Activated T-helper 1 cell treated with anti-CD3 and anti-CD28 coated beads, Interleukin-12 subunit alpha, Interleukin-12 subunit beta, Interleukin-2, Interleukin-4 antibody, amounts not matched to agents 30 ng/mL and 10 ng/mL and 1 ng/mL, durations not matched to agents 14 hours and 24 hours and 36 hours (primary cell): ENCODE measurements around the gene NOS2. TPM values are rescaled to one million over a fixed set of nuclear protein-coding genes. Genes with fewer than 3 reads are reported as not detected.
"Not testable (repeated sequence)": the region's sequence is repeated elsewhere in the genome, so short reads cannot be mapped to it uniquely, and the experiment has no call there.

ENCODE experiments used
- DNase-seq: peaks from one replicate; pipeline ENCODE4 v3.0.0; 2021; ENCODE audit warnings: low spot score
- H3K27ac Mint-ChIP-seq: one replicate; pipeline ENCODE4 v1.8.0; 2021; ENCODE audit warnings: mild to moderate bottlenecking, mixed read lengths
- H3K27me3 Mint-ChIP-seq: one replicate; pipeline ENCODE4 v1.8.0; 2022; ENCODE audit warnings: mild to moderate bottlenecking, moderate library complexity, mixed read lengths; ENCODE audit not compliant: insufficient read depth
- H3K36me3 Mint-ChIP-seq: one replicate; pipeline ENCODE4 v1.8.0; 2021; ENCODE audit warnings: low read depth, mixed read lengths
- H3K4me1 Mint-ChIP-seq: one replicate; pipeline ENCODE4 v1.8.0; 2021; ENCODE audit warnings: low read depth, mixed read lengths
- H3K4me3 Mint-ChIP-seq: one replicate; pipeline ENCODE4 v1.8.0; 2021; ENCODE audit warnings: mild to moderate bottlenecking, moderate library complexity, mixed read lengths
- H3K9me3 Mint-ChIP-seq: one replicate; pipeline ENCODE4 v1.8.0; 2021; ENCODE audit warnings: mixed read lengths
- intact Hi-C: fragments of 100-400 bp; cut with micrococcal nuclease; formaldehyde crosslinking; loops from one replicate; pipeline ENCODE4 v1.15.1; 2024
- total RNA-seq: library from RNA; stranded (reverse); gene quantifications from 2 replicates; pipeline ENCODE4 v1.2.3, GENCODE V29; 2022

Gene NOS2
- total RNA-seq, 1 donor from 2014 or later = not detected

DNA sequence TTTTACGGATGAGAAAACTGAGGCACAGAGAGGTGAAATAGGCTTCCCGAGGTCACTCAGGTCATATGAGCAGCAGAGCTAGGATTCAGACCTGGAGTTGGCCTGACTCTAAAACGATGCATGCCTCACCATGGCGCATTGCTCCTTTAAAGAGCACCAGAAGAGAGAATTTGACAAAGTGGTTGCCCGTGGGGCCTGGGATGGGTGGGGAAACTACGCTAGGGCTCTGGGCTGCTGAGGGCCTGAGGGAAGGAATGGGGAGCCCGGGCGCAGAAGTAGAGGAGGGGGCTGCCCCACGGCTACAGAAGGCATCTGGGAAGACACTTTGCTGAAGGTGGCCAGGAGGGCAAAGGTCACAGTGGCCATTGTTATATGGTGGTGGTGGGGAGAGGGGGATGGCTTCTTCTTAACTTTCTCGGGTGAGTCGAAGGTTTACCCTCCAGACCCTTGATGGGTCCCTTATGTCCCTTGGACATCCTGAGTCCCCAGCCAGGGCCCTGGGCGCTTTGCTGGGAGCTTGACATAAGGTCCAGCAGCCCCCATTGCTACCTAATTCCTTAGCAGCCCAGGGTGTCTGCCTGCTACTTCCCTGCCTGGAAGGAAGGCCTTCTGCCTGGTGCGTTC lies 55.0 kb downstream of the NOS2 start:
- H3K9me3 Mint-ChIP-seq, DNase-seq, H3K4me3 Mint-ChIP-seq, H3K36me3 Mint-ChIP-seq, intact Hi-C loops, H3K4me1 Mint-ChIP-seq, H3K27ac Mint-ChIP-seq, H3K27me3 Mint-ChIP-seq: not testable (repeated sequence)

- no peak overlapping the region for H3K27ac Mint-ChIP-seq
- H3K4me3 Mint-ChIP-seq = no peak overlapping the region
- no peaks in the 10 kb centered on the region for H3K27me3 Mint-ChIP-seq
- no peaks in the 10 kb centered on the region for H3K4me1 Mint-ChIP-seq
- no peaks in the 10 kb centered on the region for H3K36me3 Mint-ChIP-seq
- H3K9me3 Mint-ChIP-seq = no peaks in the 10 kb centered on the region
- no peak for DNase-seq
- intact Hi-C loops = no loop called here
Measured at GRCh38 chr17:27743281-27743885, 56.9 kb downstream of the NOS2 start.

- no peak for DNase-seq
- intact Hi-C loops = no loop called here
Measured at GRCh38 chr17:27741971-27742575, 58.3 kb downstream of the NOS2 start.

DNA sequence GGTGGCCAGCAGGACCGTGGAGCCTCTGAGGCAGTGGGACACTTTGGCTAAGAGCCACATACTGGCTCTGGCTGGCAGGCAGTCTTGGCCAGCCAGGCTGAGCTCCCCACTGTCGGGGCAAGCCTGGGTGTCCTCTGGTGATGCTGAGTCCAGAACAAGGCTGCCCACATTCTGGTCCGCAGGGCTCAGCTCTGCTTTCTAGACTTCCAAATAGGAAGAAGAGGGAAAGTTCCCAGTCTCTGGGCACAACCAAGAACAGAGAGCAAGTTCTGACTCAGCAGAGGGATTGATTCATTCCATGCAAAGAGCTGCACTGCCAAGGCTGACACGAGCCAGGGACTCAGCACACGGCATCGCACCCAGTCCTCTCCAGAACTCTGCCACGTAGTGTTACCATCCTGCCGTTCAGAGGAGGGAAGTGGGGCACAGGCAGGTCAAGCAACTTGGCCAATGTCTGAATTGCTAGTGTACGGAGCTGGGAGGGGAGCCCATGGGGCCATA lies 58.9 kb downstream of the NOS2 start:
- Mint-ChIP-seq H3K36me3 (no peaks in the 10 kb centered on the region), H3K4me1 (no peaks in the 10 kb centered on the region), H3K9me3 (no peaks in the 10 kb centered on the region), H3K27me3 (peaks cover 2% of the 10 kb centered on the region), H3K4me3 (no peak overlapping the region), H3K27ac (no peak overlapping the region)
- no peak for DNase-seq
- intact Hi-C loops = no loop called here

More at GRCh38 chr17:27741971-27742575, 58.3 kb downstream of the NOS2 start:
- Mint-ChIP-seq H3K4me3 (no peak overlapping the region), H3K27me3 (no peaks in the 10 kb centered on the region), H3K4me1 (no peaks in the 10 kb centered on the region), H3K27ac (no peak overlapping the region), H3K9me3 (no peaks in the 10 kb centered on the region), H3K36me3 (no peaks in the 10 kb centered on the region)

- H3K27ac Mint-ChIP-seq, H3K4me1 Mint-ChIP-seq, H3K27me3 Mint-ChIP-seq, H3K9me3 Mint-ChIP-seq, H3K36me3 Mint-ChIP-seq, intact Hi-C loops, DNase-seq, H3K4me3 Mint-ChIP-seq: not testable (repeated sequence)
Measured at GRCh38 chr17:27740541-27740940, 59.8 kb downstream of the NOS2 start.

GRCh38 chr17:27733773-27734172 lies 66.6 kb downstream of the NOS2 start:
- H3K27ac Mint-ChIP-seq = no peak overlapping the region
- no peaks in the 10 kb centered on the region for H3K4me1 Mint-ChIP-seq
- intact Hi-C loops = no loop called here
- DNase-seq = no peak
- peaks cover 31% of the 10 kb centered on the region for H3K27me3 Mint-ChIP-seq
- H3K36me3 Mint-ChIP-seq = no peaks in the 10 kb centered on the region
- H3K9me3 Mint-ChIP-seq = no peaks in the 10 kb centered on the region
- H3K4me3 Mint-ChIP-seq = no peak overlapping the region

GRCh38 chr17:27732746-27733145 lies 67.6 kb downstream of the NOS2 start:
- peaks cover 31% of the 10 kb centered on the region for H3K27me3 Mint-ChIP-seq
- H3K9me3 Mint-ChIP-seq, H3K4me1 Mint-ChIP-seq, H3K36me3 Mint-ChIP-seq, intact Hi-C loops, H3K27ac Mint-ChIP-seq, DNase-seq, H3K4me3 Mint-ChIP-seq: not testable (repeated sequence)

- H3K4me1 Mint-ChIP-seq, DNase-seq, H3K9me3 Mint-ChIP-seq, H3K4me3 Mint-ChIP-seq, H3K27ac Mint-ChIP-seq, H3K36me3 Mint-ChIP-seq, intact Hi-C loops: not testable (repeated sequence)
- peaks cover 14% of the 10 kb centered on the region for H3K27me3 Mint-ChIP-seq
Measured at GRCh38 chr17:27725982-27726381, 74.3 kb downstream of the NOS2 start.

DNA sequence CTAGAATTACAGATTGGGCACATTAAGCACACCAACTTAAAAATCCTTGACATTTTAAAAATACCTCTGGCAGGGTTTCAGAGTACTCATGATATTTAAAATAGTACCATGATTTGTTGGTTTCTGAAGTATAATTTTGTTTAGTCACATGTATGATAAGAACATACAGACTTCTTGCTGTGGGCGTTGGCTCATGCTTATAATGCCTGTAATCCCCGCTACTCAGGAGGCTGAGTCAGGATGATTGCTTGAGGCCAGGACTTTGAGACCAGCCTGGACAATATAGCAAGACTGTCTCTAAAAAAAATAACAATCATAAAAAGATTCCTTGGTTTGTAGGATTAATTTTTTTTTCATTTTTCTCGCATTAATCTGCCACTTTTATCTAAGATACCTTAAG lies 78.5 kb downstream of the NOS2 start:
- Mint-ChIP-seq H3K4me3 (no peak overlapping the region), H3K27ac (no peak overlapping the region), H3K27me3 (peaks cover 9% of the 10 kb centered on the region), H3K4me1 (no peaks in the 10 kb centered on the region), H3K9me3 (no peaks in the 10 kb centered on the region), H3K36me3 (no peaks in the 10 kb centered on the region)
- no peak for DNase-seq
- intact Hi-C loops = no loop called here

Other genes starting within 250 kb of the NOS2 start
- gene LGALS9, start 169.3 kb downstream of the NOS2 start, total RNA-seq = 38.4 and 39.7 TPM in 2 replicates
- 1.9 and 2.9 TPM in 2 replicates for gene LYRM9, start 92.8 kb upstream of the NOS2 start, total RNA-seq
- gene NLK, start 242.1 kb upstream of the NOS2 start, total RNA-seq = 13.6 and 15.5 TPM in 2 replicates